Caco-2 (cell line): Measurements from ENCODE around the gene CBX2. TPM values are rescaled to one million over a fixed set of nuclear protein-coding genes. Genes with fewer than 3 reads are reported as not detected.

Experiments used
- BruUV-seq: library from RNA; stranded (reverse); fragments of 400-500 nt; replicated peaks from 2 replicates; lab custom pipeline; 2021; lab: Mats Ljungman, UMichigan
- CTCF ChIA-PET: fragments of 300-600 bp; sonication (Branson Sonifier 250); formaldehyde crosslinking; loops from one replicate; lab custom pipeline; 2022; ENCODE audit warnings: antibody characterized with exemption; lab: Charles Lee
- POLR2A ChIA-PET: fragments of 300-600 bp; sonication (Branson Sonifier 250); formaldehyde crosslinking; loops from one replicate; lab custom pipeline; 2022; ENCODE audit warnings: antibody characterized with exemption; lab: Charles Lee
- DNase-seq, 2 experiments: peaks; one replicate each; pipeline versions ENCODE4 v3.0.0 to v3.0.0-alpha.2; 2020 to 2022
- H3K27me3 ChIP-seq: replicated peaks from 2 replicates; pipeline ENCODE4 v1.6.0; 2011; ENCODE audit warnings: low read length; ENCODE audit not compliant: control insufficient read depth, insufficient read depth
- H3K36me3 ChIP-seq: 2 replicates; pipeline ENCODE4 v1.5.1; 2011; ENCODE audit warnings: low read length; ENCODE audit not compliant: control insufficient read depth, insufficient read depth
- H3K4me1 ChIP-seq: fragments of 250-450 bp; sonication (Bioruptor Pico); 2 replicates; pipeline ENCODE4 v1.5.1; 2020; ENCODE audit warnings: mild to moderate bottlenecking
- H3K4me3 ChIP-seq: 2 replicates; pipeline ENCODE4 v1.5.1; 2011; ENCODE audit warnings: low read depth, mild to moderate bottlenecking, control low read depth, low read length
- H3K9me3 ChIP-seq: fragments of 250-450 bp; sonication (Bioruptor Pico); 2 replicates; pipeline ENCODE4 v1.5.1; 2020; ENCODE audit warnings: mild to moderate bottlenecking, moderate library complexity
- H3K27ac Mint-ChIP-seq: one replicate; pipeline ENCODE4 v1.8.0; 2022; ENCODE audit warnings: mixed read lengths; ENCODE audit not compliant: unreplicated experiment
- H3K27me3 Mint-ChIP-seq: one replicate; pipeline ENCODE4 v1.8.0; 2022; ENCODE audit warnings: mixed read lengths; ENCODE audit not compliant: insufficient read depth, unreplicated experiment
- H3K36me3 Mint-ChIP-seq: one replicate; pipeline ENCODE4 v1.8.0; 2022; ENCODE audit warnings: mild to moderate bottlenecking, mixed read lengths; ENCODE audit not compliant: insufficient read depth, unreplicated experiment
- H3K4me1 Mint-ChIP-seq: one replicate; pipeline ENCODE4 v1.8.0; 2022; ENCODE audit warnings: low read depth, mixed read lengths; ENCODE audit not compliant: unreplicated experiment
- H3K4me3 Mint-ChIP-seq: one replicate; pipeline ENCODE4 v1.8.0; 2022; ENCODE audit warnings: mild to moderate bottlenecking, moderate library complexity, mixed read lengths; ENCODE audit not compliant: unreplicated experiment
- H3K9me3 Mint-ChIP-seq: one replicate; pipeline ENCODE4 v1.8.0; 2022; ENCODE audit warnings: mixed read lengths; ENCODE audit not compliant: unreplicated experiment
- intact Hi-C: fragments of 100-400 bp; cut with micrococcal nuclease; formaldehyde crosslinking; loops from one replicate; pipeline ENCODE4 v1.10.0; 2022; ENCODE audit not compliant: unreplicated experiment
- total RNA-seq: library from RNA; stranded (reverse); gene quantifications from 2 replicates; pipeline ENCODE4 v1.2.3, GENCODE V29; 2022
- TF ChIP-seq, protein P1 (sequence below), 2 experiments: fragments of 200-600 bp in 1 of 2; IDR thresholded peaks; 1 replicate in 1 of 2; 2 replicates in 1 of 2; pipeline versions ENCODE4 v1.5.1 to v1.8.0; 2011 to 2022; ENCODE audit warnings: antibody characterized with exemption in 1 of 2, control low read depth in 1 of 2, inconsistent platforms in 1 of 2, low read depth in 1 of 2, low read length in 1 of 2, mild to moderate bottlenecking in 1 of 2, moderate library complexity in 1 of 2; ENCODE audit not compliant: insufficient read depth in 1 of 2, severe bottlenecking in 1 of 2, unreplicated experiment in 1 of 2

CBX2 gene
- total RNA-seq, 1 experiment from 2014 or later: 52.8 TPM

DNA sequence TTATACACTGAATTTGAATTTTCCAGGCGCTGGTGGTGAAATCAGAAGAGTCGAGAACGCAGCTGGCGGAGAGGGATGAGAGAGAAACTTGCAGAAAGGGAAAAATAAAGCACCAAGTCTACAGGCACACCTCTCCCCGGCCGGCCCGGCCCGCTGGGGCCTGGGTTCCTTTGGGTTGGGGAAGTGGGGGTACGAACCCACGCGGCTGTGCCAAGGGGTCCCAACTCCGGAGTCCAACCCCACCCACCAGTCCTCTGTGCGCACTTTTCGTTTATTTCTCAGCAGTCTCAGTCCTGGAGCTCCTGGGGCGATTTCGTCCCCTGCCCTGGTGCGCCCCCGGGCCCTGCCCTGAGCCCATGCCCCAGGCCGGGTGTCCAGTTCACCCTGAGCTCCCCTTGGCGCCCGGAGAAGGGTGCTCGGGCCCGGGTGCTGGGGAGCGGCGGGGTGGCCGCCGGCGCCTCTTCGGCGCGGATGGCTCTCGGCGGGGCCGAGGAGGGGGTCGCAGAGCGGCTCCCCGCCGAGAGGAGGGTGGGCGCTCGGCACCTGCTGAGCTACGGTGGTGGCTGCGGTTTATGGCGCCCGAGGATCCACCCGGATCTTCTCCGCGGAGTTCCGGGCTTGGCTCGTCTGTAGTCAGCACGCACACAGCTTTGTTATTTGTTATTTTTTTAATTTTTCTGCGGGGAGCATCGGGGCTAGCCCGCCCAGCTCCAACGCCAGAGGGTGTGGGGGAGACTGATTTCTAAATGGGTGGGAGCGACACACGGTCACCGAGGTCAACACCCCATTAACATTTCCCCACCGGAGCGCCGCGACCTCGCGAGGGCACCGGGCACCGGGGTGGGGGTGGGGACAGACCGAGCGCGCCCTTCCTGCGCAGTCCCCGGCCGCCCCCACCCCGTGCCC is 34.7 kb downstream of the CBX2 start:
- Mint-ChIP-seq H3K27me3 (no peaks in the 10 kb centered on the region), H3K36me3 (no peaks in the 10 kb centered on the region), H3K4me3 (peak overlapping the region; percentile 81), H3K27ac (peak overlapping the region; percentile 61), H3K9me3 (no peaks in the 10 kb centered on the region), H3K4me1 (peaks cover 6% of the 10 kb centered on the region)
- Histone ChIP-seq H3K36me3 (no peaks in the 10 kb centered on the region), H3K27me3 (no peaks in the 10 kb centered on the region), H3K9me3 (no peaks in the 10 kb centered on the region), H3K4me1 (peaks cover 36% of the 10 kb centered on the region), H3K4me3 (peak overlapping the region; percentile 40)
- intact Hi-C loops: no loop called here
- BruUV-seq: no TSS peak
- TF ChIP-seq, protein P1, sequence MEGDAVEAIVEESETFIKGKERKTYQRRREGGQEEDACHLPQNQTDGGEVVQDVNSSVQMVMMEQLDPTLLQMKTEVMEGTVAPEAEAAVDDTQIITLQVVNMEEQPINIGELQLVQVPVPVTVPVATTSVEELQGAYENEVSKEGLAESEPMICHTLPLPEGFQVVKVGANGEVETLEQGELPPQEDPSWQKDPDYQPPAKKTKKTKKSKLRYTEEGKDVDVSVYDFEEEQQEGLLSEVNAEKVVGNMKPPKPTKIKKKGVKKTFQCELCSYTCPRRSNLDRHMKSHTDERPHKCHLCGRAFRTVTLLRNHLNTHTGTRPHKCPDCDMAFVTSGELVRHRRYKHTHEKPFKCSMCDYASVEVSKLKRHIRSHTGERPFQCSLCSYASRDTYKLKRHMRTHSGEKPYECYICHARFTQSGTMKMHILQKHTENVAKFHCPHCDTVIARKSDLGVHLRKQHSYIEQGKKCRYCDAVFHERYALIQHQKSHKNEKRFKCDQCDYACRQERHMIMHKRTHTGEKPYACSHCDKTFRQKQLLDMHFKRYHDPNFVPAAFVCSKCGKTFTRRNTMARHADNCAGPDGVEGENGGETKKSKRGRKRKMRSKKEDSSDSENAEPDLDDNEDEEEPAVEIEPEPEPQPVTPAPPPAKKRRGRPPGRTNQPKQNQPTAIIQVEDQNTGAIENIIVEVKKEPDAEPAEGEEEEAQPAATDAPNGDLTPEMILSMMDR (IDR thresholded peaks at IDR 0.05; ENCODE audit: insufficient read depth in 1 of 2, low read depth in 1 of 2, low read length in 1 of 2, severe bottlenecking in 1 of 2, unreplicated experiment in 1 of 2): no peak
- CTCF ChIA-PET: interaction anchor here (0.6 to 3.7 kb wide), 8 partner anchors 12 to 103 kb away, joined by 3 to 56 read pairs (median 14); partner anchors contain the start of genes CBX4 and CBX8
- POLR2A ChIA-PET: interaction anchor here (2.9 kb wide), 1 partner anchor 29 kb away, joined by 22 read pairs; no protein-coding TSS in a partner anchor
- no peak for DNase-seq

DNA sequence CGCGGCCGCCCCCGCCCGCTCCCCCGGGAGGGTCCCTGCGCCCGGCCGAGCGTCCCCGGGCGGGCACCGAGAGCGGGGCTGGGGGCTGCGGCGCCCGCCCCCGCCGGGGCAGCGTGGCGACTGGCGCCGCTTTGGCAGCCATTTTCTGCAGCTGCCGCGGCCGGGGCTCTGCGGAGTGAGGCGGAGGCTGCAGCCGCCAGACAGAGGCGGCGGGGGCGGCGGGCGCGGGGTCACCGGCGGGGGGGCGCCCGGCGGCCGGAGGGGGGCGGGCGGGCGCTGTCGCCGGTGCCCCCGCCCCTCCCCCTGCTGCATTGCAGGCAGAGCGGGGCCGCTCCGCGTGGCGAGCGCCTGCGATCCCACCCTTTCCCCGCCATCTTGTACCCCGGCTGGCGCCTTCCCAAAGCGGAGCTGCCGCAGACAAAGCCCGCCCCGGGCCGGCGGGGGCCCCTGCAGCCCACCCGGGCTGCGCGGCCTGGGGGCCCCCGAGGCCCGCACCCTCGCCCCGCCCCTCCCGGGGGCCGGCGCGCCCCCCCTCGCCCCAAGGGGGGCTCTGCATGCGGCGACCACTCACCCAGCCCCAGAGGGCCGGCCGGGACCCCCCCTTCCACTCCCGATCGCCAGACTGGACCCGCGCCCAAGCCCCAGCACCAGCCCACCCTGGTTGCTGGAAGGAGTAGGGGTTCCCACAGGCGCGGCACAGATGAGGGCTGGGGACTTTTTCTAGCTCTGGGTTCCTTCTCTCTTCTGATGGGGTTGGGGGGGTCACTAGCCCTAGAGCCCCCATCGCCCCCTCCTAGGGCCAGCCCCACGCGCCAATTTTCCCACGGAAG is 35.6 kb downstream of the CBX2 start:
- Histone ChIP-seq H3K4me3 (peak overlapping the region; percentile 40), H3K36me3 (no peaks in the 10 kb centered on the region), H3K9me3 (no peaks in the 10 kb centered on the region), H3K4me1 (peaks cover 36% of the 10 kb centered on the region), H3K27me3 (no peaks in the 10 kb centered on the region)
- intact Hi-C loops: no loop called here
- H3K36me3 Mint-ChIP-seq: no peaks in the 10 kb centered on the region
- peak overlapping the region; percentile 65 for H3K4me3 Mint-ChIP-seq
- POLR2A ChIA-PET: interaction anchor here (1.0 kb wide), 1 partner anchor 26 kb away, joined by 9 read pairs; the partner anchor contains the start of gene CBX4
- no peaks in the 10 kb centered on the region for H3K9me3 Mint-ChIP-seq
- peaks cover 6% of the 10 kb centered on the region for H3K4me1 Mint-ChIP-seq
- CTCF ChIA-PET: interaction anchor here (0.6 to 3.7 kb wide), 2 partner anchors 27 to 726 kb away, joined by 3 to 56 read pairs; partner anchors contain the start of gene CBX4
- TF ChIP-seq, protein P1 (IDR thresholded peaks at IDR 0.05; ENCODE audit: insufficient read depth in 1 of 2, low read depth in 1 of 2, low read length in 1 of 2, severe bottlenecking in 1 of 2, unreplicated experiment in 1 of 2): no peak
- DNase-seq: peak; percentile 50 to 55
- no TSS peak for BruUV-seq
- peak overlapping the region; percentile 80 for H3K27ac Mint-ChIP-seq
- H3K27me3 Mint-ChIP-seq: no peaks in the 10 kb centered on the region
